GM18505 (cell line): ENCODE results near the gene RNF187.

Experiments
- ATAC-seq: cut with Tn5 transposase; IDR thresholded peaks from one replicate; pipeline ENCODE4 v1.9.1; 2021; ENCODE audit not compliant: unreplicated experiment
- POLR2A ChIP-seq: IDR thresholded peaks from 4 replicates; pipeline ENCODE4 v1.6.1; 2011; ENCODE audit warnings: borderline replicate concordance; ENCODE audit not compliant: insufficient read depth, insufficient read length; ENCODE audit errors: extremely low read depth

Gene RNF187

DNA sequence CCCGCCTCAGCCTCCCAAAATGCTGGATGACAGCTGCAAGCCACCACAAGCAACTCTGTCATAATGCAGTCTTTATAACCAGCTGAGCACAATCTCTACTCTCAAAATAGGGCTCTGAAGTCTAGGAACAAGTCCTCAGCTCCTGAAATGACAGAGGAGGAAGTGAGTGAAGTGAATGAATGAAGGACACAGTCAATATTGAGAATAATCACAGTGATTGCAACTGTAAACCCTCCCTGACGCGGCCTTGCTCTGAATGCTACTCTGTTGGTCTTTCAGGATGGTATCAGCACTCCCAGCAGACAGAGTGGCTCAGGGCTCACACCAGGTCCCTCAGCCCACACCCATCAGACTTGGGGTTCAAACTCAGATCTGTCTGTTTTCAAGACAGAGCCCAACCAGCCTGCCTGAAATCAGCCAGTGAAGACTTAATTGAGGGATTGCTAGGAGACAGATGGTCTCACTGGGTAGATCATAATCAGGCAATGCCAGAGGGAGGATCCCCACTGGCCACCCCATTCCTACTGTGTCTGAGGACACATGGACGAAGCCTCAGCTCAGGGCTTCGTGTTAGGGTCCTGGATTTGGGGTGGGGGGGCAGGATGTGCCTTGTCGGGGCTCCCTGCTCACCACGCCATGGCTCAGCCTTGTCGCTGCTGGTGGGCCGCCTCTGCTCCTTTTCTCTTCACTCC lies 20.9 kb downstream of the RNF187 start:
- no peak for ATAC-seq
- TF ChIP-seq POLR2A, result no peak

- TF ChIP-seq POLR2A, result no peak
- no peak for ATAC-seq
Measured at GRCh38 chr1:228508840-228509415, 21.7 kb downstream of the RNF187 start.

- ATAC-seq, result no peak
- no peak for TF ChIP-seq POLR2A
Measured at GRCh38 chr1:228510101-228510802, 23.1 kb downstream of the RNF187 start.

DNA sequence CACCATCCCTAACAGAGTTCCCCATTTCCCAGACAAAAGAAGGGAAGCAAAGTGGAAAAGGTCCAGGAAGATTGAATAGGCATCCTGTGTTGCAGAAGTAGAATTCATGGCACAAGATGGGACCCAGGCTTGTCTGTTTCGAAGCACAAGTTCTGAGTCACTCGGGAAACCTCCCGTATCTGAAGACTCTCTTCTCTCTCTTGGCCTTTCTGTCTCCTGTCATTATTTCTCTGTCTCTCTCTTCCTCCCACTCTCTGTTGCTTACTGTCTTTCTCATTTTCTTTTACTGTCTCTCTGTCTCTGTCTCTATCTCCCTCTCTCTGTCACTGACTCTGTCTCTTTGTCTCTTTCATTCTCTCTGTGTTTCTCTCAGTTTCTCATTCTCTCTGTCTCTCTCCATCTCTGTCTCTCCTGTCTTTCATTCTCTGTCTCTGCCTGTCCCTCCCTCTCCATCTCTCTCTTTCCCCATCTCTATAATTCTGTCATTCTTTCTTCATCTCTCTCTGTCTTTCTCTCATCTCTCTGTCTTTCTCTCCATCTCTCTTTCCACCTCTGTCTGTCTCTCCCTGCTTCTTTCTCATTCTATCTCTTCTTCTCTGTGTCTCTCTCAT lies 23.7 kb downstream of the RNF187 start:
- no peak for TF ChIP-seq POLR2A
- no peak for ATAC-seq

DNA sequence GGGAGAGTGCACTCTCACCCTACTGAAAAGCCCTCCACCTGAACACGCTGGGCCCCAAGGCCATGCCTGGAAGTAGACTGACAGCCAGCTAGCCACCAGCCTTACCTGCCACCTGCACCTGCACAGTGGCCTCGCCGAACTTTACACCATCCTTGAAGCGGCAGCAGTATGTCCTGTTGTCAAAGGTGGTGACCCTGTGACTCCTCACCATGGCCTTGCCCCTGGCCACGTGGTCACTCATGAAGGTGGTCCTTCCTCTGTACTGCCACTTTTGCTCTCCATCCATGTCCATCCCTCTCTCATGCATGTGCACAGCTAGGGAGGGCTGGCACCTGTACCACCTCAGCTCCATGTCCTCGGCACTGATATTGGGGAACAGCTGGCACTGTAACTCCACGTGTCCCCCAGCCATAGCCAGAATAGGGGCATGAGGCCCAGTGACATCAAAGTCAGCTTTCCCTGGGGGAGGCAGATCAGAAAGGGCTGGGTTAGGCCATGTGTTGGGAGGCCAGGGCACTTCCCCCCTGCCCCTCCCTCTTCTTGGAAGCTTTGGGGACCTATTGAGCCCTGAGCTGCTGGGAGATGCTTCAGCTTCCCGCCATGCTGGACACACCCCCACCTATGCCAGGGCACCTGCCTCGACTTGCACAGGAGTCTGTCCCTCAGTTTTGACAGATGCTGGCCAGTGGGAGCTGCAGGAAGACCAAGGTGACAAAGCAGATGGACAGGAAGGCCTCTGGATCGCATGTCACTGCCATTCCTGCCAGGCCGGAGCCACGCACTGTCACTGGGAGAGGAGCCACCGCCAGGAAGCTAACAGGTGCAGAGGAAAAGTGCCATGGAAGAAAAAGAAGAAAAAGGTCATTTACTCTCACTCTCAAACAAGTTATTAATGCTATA lies 24.6 kb downstream of the RNF187 start:
- ATAC-seq, result no peak
- no peak for TF ChIP-seq POLR2A

GRCh38 chr1:228512781-228513198 lies 25.6 kb downstream of the RNF187 start:
- TF ChIP-seq POLR2A, result no peak
- ATAC-seq, result no peak

DNA sequence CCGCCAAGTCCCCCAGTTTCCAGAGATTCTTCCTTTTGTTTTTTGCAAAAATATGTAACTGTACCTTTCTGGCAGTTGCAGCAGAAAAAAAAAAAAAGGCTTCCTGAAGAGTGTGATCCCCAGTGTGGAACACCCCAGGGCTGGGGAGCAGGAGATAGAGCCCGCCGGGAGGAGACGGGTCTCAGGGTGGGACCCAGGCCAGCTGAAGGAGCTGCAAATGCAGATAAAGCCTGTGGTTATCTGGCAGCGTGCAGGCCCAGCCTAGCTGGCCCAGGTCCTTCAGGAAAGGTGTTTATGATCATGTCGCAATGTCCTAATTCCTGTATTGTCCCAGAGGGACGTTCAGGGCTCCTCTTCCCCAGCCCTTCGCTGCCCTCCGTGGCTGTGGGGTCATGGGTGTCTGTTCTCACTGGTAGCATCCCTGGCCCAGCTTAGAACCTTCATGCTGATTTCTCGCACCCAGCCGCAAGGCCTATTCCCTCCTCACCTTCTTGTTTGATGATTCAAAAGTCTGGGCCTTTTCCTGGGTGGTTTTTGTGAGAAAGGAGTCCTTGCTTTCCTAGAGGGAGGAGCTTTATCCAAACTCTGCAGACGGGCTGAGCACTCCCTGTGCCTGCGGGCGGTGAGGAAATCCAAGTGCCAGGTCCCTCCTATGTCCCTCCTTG lies 26.2 kb downstream of the RNF187 start:
- no peak for TF ChIP-seq POLR2A
- no peak for ATAC-seq

GRCh38 chr1:228514421-228514820 lies 27.2 kb downstream of the RNF187 start:
- ATAC-seq, result no peak
- TF ChIP-seq POLR2A, result no peak

- ATAC-seq, result no peak
Measured at GRCh38 chr1:228515200-228515834, 28.1 kb downstream of the RNF187 start.

DNA sequence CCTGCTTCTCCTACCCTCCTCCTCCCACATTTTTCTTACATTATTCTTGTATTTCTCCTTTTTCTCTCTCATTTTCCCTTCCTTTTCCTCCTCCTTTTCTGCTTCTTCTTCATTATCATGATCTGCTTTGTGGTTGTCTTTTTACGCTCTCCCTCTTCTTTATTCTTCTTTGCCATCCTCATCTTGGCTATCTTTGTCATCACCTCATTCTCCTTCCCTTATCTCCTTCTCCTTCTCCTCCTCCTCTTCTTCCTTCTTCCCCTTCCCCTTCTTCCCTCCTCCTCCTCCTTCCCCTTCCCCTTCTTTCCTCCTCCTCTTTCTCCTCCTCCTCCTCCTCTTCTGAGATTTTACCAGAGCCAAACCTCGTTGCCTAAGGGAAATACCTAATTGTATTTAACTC lies 30.5 kb downstream of the RNF187 start:
- ATAC-seq, result no peak
- no peak for TF ChIP-seq POLR2A

More at GRCh38 chr1:228515200-228515834, 28.1 kb downstream of the RNF187 start:
- TF ChIP-seq POLR2A, result no peak

DNA sequence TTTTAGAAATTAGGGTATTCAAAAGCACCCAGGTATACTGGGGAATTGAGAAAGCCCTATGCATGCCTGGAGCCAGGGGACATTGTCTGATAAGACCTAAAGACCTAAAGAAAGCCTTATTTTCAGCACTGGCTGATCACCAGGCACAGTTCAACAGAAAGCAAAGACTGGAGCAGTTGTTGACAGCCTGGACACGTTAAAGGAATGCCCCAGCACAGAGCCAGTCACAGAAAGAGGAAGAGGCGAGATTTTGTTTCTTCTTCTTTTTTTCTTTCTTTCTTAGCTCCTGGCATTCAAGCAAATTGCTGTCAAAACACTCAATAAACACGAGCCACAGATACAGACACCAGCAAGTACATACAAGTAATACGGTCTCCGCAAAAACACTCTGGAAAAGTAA lies 40.4 kb downstream of the RNF187 start:
- TF ChIP-seq POLR2A, result no peak

GRCh38 chr1:228528612-228529011 lies 41.4 kb downstream of the RNF187 start:
- no peak for ATAC-seq
- no peak for TF ChIP-seq POLR2A

More for the DNA sequence above, 40.4 kb downstream of the RNF187 start:
- no peak for ATAC-seq
